SH-SY5Y (cell line): Measurements from ENCODE around the gene CEACAM3.

Experiments
- GATA2 ChIP-seq: IDR thresholded peaks from 2 replicates; pipeline ENCODE4 v1.6.1; 2011; ENCODE audit warnings: mild to moderate bottlenecking, low read depth, low read length
- GATA3 ChIP-seq: IDR thresholded peaks from 2 replicates; pipeline ENCODE4 v1.6.1; 2011; ENCODE audit warnings: low read depth, mild to moderate bottlenecking, low read length, moderate library complexity

DNA sequence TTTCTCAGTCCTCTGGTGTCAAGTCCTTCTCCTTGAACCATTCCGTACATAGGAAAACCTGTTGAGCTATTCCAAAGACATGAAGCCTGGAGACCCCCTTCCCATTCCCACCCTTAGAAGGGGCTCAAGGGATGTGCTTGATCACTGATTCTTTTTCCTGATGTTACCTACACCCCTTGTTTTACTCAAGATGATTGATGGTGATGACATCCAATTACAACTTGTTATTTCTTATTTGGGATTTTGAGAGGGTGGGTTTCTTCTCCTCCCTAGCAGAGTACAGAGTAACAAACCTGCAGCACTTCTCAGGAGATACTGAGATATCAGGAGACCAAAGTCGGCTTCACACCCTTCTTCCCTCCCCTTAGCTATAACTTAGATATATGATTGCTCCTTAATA lies 57.0 kb downstream of the CEACAM3 start:
- TF ChIP-seq GATA2 (no peak), GATA3 (no peak)
